NB4 (cell line): Measurements from ENCODE around the gene TGFBR3.

Experiments
- POLR2A ChIP-seq: IDR thresholded peaks from 2 replicates; pipeline ENCODE4 v1.6.1; 2011; ENCODE audit warnings: mild to moderate bottlenecking; ENCODE audit not compliant: insufficient read length; ENCODE audit errors: extremely low read depth
- TF ChIP-seq, protein P1 (sequence below): IDR thresholded peaks from one replicate; pipeline ENCODE4 v1.5.1; 2012; ENCODE audit warnings: low read depth, low read length
- TF ChIP-seq, protein P2 (sequence below): IDR thresholded peaks from 2 replicates; pipeline ENCODE4 v1.6.1; 2011; ENCODE audit warnings: low read depth, low read length

DNA sequence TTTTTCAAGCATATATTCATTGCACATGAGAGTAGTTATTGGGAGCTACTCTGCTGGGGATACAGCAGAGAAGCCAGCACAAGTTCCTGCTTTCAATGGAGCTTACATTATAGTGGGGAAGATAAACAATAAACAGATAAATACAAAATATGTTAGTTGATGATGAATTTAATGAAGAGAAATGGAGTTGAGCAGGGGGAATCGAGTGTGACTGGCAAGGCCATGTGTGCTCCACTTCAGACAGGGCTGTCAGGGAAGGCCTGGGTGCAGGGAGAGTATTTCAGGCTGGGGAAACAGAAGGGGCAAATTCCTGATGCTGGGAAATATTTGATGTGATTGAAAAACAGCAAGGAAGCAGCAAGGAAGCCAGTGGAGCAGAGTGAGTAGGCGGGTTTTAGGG lies 42.1 kb upstream of the TGFBR3 start:
- TF ChIP-seq, protein P1, sequence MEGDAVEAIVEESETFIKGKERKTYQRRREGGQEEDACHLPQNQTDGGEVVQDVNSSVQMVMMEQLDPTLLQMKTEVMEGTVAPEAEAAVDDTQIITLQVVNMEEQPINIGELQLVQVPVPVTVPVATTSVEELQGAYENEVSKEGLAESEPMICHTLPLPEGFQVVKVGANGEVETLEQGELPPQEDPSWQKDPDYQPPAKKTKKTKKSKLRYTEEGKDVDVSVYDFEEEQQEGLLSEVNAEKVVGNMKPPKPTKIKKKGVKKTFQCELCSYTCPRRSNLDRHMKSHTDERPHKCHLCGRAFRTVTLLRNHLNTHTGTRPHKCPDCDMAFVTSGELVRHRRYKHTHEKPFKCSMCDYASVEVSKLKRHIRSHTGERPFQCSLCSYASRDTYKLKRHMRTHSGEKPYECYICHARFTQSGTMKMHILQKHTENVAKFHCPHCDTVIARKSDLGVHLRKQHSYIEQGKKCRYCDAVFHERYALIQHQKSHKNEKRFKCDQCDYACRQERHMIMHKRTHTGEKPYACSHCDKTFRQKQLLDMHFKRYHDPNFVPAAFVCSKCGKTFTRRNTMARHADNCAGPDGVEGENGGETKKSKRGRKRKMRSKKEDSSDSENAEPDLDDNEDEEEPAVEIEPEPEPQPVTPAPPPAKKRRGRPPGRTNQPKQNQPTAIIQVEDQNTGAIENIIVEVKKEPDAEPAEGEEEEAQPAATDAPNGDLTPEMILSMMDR, result no peak
- TF ChIP-seq POLR2A, result no peak
- TF ChIP-seq, protein P2, sequence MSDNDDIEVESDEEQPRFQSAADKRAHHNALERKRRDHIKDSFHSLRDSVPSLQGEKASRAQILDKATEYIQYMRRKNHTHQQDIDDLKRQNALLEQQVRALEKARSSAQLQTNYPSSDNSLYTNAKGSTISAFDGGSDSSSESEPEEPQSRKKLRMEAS, result no peak
